HG02970 (cell line): Measurements from ENCODE around the gene FCRL1.

Source experiments
- ATAC-seq: cut with Tn5 transposase; IDR thresholded peaks from one replicate; pipeline ENCODE4 v1.9.1; 2021; ENCODE audit warnings: mild to moderate bottlenecking, moderate library complexity, moderate number of reproducible peaks; ENCODE audit not compliant: unreplicated experiment, low FRiP score

The FCRL1 gene, protein sequence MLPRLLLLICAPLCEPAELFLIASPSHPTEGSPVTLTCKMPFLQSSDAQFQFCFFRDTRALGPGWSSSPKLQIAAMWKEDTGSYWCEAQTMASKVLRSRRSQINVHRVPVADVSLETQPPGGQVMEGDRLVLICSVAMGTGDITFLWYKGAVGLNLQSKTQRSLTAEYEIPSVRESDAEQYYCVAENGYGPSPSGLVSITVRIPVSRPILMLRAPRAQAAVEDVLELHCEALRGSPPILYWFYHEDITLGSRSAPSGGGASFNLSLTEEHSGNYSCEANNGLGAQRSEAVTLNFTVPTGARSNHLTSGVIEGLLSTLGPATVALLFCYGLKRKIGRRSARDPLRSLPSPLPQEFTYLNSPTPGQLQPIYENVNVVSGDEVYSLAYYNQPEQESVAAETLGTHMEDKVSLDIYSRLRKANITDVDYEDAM

DNA sequence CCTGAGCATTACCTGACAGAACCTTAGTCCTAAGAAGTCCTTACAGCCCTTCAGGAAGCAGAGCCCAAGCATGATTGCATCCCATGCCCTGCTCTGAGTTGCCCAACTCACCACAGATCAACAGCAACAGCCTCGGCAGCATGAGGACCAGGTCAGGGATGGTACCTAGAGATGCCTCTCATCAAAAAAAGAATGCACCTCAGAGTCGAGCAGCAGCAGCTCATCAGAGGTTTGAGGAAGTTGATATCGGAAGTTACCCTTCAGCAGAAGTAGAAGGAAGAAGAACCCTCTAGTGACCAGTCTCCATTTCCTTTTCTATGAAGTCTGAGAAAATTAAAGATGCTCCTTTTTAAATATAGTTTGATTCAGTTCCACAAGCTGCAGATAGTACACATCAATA lies at the start of gene FCRL1:
Gene FCRL1 (minus strand): TSS at position 225 of the 400 bp plus-strand sequence. CDS start 83 bp downstream, at position 142.
- ATAC-seq: no peak

DNA sequence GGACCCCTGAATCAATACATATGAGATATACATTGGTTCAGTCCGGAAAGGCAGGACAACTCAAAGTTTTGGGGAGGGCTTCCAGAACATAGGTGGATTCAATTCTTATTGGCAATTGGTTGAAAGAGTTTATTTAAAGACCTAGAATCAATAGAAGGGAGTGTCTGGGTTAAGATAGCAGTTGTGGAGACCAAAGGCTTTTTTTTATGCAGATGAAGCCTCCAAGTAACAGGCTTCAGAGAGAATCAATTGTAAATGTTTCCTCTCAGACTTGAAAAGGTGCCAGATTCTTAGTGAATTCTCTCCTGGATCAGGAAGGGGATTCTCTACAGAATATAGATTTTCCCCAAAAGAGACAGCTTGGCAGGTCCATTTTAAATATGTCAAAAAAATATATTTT lies 48.7 kb upstream of the FCRL1 start:
- ATAC-seq: no peak

DNA sequence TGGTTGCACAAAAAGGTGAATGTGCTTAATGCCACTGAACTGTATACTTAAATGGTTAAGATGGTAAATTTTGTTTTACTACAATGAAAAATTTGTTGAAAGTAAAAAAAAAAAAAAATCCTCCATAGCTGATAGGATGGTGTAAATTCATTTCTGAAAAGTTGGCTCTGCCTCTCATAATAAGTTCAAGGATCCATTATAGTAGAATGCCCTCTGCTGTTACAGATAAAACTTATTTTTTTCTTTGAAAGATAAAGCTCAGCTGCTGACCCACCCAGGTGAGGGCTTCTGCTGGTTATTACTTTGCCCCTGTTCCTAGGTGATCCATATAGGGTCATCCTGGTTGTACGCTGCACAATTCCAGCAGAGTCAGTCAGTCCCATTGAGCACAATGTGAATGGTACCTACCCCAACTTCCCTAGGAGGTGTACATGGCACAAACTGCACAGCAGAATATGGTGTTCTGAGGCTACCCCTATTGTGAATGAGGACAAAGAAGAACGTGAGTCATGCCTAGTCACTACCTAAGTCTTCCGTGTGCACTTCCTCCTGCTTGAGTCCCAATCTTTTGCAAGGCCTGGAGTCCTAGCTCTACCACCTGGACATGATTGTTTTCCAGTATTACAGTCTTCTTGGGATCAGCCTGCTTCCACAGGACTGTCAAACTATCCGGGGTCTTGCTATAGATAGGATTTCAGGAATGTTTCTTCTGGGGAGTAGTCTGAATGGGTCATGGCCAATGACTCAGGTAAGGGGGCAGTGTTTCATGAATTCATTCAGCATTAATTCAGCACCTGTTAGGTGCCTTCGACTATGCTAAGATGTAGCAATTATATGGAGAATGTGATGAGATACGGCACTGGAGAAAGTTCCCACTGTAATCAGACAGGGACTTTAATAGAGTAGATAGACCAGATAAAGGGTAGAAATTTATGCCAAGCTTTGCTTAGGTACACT lies 42.5 kb upstream of the FCRL1 start:
- ATAC-seq: no peak

DNA sequence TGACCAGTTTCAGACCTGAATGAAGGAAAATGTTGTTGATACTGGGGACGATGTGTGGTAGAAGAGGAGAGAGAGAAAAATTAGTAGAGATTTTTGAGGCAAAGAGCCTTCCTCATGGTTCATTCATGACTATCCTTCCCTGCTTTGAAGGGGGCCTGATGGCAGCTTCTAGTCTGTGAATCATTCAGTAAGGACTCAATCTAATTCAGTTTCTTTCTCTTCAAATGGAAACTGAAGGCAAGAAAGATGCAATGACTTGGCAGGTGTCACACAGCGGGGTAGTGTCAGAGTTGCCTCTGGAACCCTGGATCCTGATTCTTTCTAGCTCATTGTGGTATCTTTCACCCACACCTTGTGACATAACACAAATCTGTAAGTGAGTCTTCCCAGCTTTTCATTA lies 36.6 kb upstream of the FCRL1 start:
- ATAC-seq: no peak

DNA sequence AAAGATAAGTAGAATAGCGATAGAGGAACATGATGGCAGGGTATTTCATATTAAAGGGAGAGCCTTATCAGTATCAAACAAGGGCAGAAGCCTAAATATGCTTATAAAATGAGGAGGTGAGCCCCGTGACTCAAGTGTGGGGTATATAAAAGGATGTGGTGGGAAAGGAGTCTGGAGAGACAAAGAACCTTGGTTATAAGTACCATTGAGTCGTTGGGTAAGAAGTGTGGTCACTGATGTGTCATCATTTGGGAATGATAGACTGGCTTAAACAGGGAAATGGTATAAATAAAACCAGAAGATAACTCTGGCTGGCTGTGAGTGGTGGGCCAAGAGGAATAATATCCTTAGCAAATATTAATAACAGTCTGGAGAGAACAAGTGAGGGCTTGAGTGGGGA lies 32.6 kb upstream of the FCRL1 start:
- no peak for ATAC-seq

DNA sequence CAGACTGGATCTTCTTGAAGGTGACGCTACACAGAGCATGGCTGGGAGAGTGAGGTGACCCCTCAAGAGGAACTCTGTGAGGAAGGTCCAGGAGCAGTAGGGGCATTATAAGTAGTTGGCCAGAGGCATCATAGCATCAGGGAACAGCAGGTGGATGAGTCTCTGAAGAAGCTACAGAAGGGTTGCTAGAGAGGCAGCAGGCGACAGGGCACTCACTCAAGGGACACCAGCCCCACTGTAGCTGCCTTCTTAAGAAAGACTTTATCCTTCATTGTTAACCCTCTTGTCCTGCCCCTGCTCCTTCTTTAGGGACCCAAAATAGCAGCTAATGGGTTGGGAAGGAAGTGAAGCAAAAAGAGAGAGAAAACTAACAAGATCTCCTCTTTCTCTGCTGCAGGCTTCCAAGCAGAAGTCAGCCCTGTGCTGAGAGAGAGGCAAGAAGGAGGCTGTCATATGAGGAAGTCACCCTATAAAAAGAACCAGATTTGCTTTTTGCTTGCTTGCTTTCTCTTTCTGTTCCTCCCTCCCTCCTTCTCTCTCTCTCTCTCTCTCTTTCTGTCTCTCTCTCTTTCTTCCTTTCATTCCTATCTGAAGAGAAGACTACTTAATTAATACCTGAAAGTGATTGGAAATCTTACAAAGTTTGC lies 29.4 kb upstream of the FCRL1 start:
- no peak for ATAC-seq

DNA sequence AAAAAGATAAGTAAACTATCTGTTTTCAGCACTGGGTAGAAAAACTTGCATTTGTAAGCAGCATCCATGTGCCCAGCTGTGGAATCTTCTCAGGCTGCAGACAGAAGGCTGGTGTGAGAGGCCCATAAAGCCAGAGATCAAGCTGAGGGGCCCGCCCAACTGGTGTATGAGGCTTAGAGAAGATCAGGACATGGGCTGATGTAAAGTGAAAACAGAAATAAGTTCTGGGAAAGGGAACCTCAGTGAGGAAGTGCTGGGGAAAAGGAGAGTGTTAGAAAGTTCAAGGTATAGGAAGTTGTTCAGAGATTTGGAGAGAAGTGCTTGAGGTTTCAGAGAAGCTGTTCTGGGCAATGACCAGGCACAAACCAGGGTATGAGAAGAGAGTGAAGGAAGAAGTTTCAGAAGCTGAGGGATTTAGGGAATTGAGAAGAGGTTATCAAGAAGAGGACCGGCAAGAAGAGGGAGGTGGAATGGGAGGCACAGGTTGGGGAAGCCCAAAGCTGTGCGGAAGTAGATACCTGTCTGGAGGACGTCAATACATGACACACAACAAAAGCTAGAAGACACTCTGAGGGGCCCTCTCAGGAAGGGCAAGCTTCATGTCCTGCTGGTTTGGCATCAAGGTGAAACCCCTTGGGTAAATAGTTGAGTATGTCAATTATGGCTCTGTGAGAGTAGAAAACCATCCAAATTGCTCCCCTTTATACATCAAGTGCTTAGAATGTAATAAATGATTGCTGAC lies 24.3 kb upstream of the FCRL1 start:
- no peak for ATAC-seq

DNA sequence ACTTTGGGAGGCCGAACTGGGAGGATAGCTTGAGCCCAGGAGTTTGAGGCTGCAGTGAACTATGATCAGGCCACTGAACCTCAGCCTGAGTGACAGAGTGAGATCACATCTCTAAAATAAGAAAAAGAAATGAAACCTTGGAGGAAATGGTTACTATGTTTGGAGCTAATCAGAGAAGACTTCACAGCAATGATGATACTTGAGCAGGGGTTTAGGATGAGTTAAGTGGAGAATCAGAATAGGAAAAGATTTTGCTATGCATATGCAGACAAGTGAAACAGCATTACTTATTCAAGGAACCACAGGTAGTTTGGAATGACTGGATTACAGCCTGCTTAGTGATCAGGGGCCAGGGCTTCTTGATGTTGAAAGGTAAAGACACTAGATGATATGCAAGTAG lies 23.0 kb upstream of the FCRL1 start:
- ATAC-seq: no peak

DNA sequence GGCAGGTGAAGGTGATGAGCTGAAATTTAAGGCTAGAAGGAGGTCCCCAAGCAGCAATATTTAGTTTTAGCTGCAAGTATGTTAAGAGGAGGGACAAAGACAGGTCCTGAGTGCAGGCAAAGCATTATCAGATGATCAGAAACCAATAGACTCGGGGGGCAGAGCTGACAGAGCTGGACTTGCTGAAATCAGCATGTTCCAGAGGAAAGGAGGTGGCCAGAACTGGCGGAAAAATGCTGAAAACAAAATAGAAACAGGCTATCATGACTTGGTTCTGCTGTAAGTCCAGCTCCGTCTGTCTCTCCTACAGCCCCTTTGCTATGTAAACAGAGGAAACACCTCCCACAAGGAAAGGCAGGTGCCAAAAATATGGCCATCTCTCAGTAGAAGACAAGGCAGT lies 21.8 kb upstream of the FCRL1 start, which contains the start of gene CD5L:
Gene CD5L (minus strand): TSS at position 101 of the 400 bp plus-strand sequence. CDS start 107 bp downstream, outside the sequence.
- ATAC-seq: no peak

DNA sequence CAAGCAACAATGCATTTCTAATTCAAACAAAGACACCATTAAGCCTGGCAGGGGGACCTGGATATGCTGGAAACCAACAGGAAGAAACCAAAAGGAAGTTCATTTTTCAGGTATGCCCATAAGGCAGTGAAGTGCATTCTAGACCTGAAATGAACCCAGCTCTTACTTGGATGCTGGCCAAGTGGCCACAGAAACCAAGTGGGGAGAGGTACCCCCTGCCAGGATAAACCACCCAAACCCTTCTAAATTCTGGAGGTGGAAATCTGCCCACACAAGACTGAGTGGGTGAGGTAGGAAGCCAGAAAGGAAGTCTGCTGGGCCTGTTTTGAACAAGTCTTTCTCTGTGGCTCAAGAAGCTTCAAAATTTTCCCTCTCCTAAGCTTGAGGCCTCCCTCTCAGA lies 19.0 kb upstream of the FCRL1 start:
- ATAC-seq: no peak

DNA sequence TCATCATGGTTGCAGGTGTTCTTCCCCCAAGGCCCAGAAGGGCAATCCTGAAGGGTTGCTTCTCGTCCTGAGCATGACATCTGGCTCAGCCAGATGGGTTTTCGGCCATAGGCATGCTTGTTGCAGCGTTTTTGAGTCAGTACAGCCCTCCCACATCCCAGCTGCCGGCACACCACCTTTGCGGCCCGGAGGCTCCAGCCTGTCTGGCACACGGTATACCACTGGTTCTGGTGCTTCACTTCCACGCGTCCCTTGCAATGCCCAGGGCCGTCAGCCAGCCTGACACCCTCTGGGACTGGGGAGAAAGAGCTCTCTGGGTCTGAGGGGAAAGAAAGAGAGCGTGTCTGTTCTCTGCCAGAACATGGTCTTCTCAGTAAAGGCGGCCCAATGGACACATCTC lies 14.5 kb upstream of the FCRL1 start:
- ATAC-seq: no peak

DNA sequence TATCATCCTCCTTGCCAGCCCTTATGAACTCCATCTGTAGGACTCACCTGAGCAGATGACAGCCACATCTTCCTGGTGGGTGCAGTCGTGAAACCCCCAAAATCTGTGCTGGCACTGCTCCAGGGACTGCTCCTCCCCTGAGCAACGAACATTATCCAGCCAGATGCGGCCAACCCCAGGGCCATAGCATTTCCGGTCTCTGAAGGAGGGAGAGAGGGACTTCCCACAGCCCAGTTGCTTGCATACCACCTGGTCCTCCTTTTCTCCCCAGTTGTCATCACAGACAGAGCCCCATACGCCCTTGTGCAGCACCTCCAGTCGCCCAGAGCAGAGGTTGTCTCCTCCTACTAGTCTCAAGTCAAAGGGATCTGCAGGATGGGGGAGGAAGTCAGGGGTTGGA lies 13.2 kb upstream of the FCRL1 start:
- no peak for ATAC-seq

DNA sequence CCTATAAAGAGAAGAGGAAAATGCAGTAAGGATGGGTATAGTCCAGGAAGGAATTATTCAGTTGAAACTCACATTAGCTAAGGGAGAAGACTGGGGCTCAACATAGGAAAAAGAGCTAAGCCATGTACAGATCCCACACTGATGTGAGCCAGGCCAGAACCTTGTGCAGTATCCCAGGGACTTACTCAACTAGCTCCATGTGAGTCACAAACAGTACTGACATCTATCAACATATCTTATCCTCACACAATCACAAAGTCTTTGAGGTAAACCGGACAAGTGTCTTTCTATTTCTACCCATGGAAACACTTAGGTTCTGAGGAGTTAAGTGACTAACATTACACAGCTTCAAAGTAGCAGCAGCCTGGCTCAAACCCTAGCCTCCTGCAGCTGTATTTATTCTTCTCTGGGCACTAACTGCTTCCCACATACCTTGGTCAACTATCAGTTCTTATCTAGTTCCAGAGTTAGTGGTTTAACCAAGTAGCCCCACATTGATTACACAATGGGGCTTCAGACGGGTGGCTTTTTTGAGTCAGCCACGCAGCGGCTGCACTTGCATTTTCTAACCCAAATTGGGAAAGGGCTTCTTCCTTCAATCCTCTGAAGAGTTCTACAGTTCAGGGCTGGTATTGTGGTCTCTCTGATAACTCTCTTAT lies 12.2 kb upstream of the FCRL1 start:
- ATAC-seq: no peak

DNA sequence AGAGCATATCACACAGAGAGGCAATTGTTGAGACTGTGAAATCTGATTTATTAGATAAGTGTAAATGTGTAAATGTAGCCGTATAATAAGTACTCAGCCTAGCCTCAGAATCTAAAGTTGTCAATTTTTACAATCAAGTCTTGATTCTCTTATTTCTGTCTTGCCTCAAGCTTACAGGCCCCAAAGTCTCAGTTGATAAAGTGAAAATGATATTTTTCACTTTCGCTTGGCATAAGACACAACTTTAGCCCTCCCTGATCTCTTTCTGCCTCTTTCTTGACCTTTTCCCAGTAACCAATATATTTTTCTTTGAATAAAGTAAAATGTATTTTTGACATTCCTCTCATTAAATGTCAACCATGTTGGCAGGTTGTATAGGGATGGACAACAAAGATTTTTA lies 11.0 kb upstream of the FCRL1 start:
- ATAC-seq: no peak

DNA sequence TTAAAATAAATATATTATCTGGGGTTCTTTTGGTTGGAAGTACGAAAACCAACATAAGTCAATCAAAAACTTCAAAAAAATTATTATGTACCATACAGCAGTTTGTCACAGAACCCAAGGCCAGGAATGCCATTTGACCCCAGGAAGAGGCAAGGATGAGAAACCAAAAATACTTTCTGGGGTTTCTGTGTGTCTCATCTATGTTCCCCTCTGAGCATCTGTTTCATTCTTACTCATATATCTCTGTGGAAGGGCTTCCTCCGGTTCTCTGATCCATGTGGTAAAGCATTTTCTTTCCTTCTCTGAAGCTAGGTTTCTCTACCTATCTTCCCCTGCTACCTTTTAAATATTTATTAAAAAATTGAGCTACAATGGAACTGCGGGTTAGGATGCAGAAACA lies 9.8 kb upstream of the FCRL1 start:
- ATAC-seq: no peak

DNA sequence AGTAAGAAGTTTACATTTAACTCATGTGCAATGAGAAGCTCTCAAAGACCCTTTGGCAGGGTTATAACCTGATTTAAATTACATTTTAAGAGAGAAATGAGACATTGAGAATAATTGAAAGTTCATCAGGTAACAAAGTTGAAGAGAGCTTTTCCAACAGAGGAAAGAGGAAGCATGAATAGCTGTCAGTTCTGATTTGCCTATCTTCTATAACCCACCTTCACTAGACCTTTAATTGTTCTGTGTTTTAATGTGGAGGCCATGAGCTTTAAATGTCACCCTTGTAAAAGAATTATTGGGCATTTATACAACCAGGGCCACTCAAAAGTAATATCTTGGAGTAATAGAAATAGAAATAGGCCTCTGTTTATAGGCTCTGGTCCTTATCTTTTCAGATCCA lies 9.3 kb upstream of the FCRL1 start:
- ATAC-seq: no peak

DNA sequence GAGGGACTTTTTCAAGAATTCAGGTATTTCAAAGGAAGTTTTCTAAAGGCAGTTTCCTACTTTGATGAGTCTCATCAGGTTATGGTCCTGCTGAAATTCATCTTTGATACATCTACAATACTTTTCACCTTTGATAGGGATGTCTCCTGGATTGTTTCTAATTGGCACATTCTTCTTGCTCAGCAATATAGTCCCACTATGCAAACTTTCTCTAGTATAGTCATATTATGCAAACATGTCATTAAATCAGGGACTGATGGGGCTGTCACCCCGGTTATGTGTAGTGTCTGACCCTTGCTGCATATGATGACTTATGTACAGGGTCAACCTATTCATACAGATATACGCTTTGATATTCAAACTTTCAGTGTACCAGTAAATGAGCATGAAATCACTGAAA lies 379 bp upstream of the FCRL1 start:
- ATAC-seq: no peak

DNA sequence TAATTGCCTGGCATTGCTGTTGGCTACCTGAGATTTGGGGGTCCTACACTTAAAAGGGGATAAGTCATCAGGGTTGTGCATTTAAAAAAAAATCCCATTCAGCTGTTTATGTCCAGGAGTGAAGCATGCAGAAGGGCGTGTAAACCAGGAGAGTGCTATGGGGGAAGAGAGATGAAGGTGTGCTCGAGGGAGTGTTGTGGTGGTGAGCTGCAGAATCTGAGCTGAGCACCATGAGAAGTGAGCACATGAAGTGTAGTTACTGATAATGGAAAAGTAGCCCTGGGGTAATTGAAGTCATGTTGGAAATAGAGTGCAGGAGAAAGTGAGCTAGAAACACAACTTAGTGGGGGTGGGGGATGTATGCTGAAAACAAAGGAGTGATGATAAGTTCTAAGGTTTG lies 705 bp downstream of the FCRL1 start:
- ATAC-seq: no peak

DNA sequence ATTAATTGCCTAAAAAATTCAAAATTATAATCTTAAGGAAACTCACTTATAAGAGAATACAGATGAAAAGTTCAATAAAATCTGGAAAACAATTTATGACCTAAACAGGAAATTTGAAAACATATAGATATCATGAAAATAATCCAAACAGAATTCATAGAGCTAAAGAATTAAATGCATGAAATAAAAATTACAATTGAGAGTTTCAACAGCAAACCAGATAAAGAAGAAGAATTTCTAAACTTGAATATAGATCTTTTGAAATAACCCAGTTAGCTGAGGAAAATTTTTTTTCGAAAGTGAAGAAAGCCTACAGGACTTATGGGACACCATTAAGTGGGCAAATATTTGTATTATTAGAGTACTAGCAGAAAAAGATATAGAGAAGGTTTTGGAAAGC lies 6.7 kb downstream of the FCRL1 start:
- ATAC-seq: no peak
